Measurements from ENCODE around the gene IL10RB. TPM values are rescaled to one million over a fixed set of nuclear protein-coding genes. Genes with fewer than 3 reads are reported as not detected.

IL10RB gene
- total and polyA plus RNA-seq, 2 experiments from 2014 or later: 2.2 to 2.5 TPM

DNA sequence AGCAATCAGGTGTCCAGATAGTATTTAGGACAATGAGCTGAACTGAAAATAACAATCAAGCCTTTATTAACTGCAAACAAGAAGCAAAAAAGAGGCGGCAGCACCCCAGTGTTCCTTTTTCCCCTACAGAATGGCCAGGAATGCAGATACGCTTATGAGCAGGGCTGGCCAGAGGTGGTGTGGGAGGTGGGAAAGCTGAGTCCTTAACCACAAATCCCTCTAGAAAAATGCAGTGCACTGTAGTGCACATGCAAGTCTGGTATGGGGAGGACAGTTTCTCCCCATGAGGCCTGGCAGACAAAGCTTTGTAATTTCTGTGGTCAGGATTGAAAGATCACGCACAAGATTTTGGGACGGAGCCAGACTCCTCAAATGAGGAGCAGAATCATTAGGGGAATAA, 47.9 kb downstream of the IL10RB start:
- H3K4me3 Mint-ChIP-seq: no peak overlapping the region
- H3K27ac ChIP-seq (ENCODE audit: low read depth): no peak overlapping the region
- no peak overlapping the region for H3K27ac Mint-ChIP-seq
- H3K4me1 ChIP-seq (ENCODE audit: insufficient read depth): no peaks in the 10 kb centered on the region
- H3K36me3 Mint-ChIP-seq (ENCODE audit: low read depth): no peaks in the 10 kb centered on the region
- TF ChIP-seq STAT1 (IDR thresholded peaks at IDR 0.05; ENCODE audit: unreplicated experiment): no peak
- TF ChIP-seq NANOG (IDR thresholded peaks at IDR 0.05; ENCODE audit: borderline replicate concordance): no peak
- TF ChIP-seq EZH2phosphoT487 (IDR thresholded peaks at IDR 0.05; ENCODE audit: unreplicated experiment): no peak
- TF ChIP-seq, protein P1, sequence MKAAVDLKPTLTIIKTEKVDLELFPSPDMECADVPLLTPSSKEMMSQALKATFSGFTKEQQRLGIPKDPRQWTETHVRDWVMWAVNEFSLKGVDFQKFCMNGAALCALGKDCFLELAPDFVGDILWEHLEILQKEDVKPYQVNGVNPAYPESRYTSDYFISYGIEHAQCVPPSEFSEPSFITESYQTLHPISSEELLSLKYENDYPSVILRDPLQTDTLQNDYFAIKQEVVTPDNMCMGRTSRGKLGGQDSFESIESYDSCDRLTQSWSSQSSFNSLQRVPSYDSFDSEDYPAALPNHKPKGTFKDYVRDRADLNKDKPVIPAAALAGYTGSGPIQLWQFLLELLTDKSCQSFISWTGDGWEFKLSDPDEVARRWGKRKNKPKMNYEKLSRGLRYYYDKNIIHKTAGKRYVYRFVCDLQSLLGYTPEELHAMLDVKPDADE (IDR thresholded peaks at IDR 0.05): no peak
- no peak for TF ChIP-seq JUNB (IDR thresholded peaks at IDR 0.05; ENCODE audit: unreplicated experiment)
- no peak for TF ChIP-seq CREB1 (CRISPR knock-in tag; IDR thresholded peaks at IDR 0.05; ENCODE audit: low read depth)
- TF ChIP-seq ZNF331 (CRISPR knock-in tag; IDR thresholded peaks at IDR 0.05; ENCODE audit: low read depth): no peak
- no peak for TF ChIP-seq EZH2 (IDR thresholded peaks at IDR 0.05; ENCODE audit: low read depth, unreplicated experiment)
- TF ChIP-seq REST (IDR thresholded peaks at IDR 0.05; ENCODE audit: unreplicated experiment): no peak
- TF ChIP-seq POLR2AphosphoS5 (IDR thresholded peaks at IDR 0.05; ENCODE audit: low read depth): no peak
- TF ChIP-seq ZNF462 (CRISPR knock-in tag; IDR thresholded peaks at IDR 0.05): no peak
- DNase-seq (ENCODE audit: low spot score) (no peak), ATAC-seq (no peak)
- H2AFZ ChIP-seq: no peak overlapping the region; the same call in none of the 2 replicates
- H3K4me3 ChIP-seq: no peak overlapping the region
- no peaks in the 10 kb centered on the region for H3K9me3 Mint-ChIP-seq
- H3K27me3 ChIP-seq (ENCODE audit: insufficient read depth): no peaks in the 10 kb centered on the region
- H3K4me1 Mint-ChIP-seq: no peaks in the 10 kb centered on the region
- no peaks in the 10 kb centered on the region for H3K9me2 ChIP-seq (ENCODE audit: insufficient read depth)
- no peaks in the 10 kb centered on the region for H3K79me2 ChIP-seq (replicated peaks; ENCODE audit: insufficient read depth)
- H3K36me3 ChIP-seq (ENCODE audit: insufficient read depth): no peaks in the 10 kb centered on the region
- H3K27me3 Mint-ChIP-seq (ENCODE audit: insufficient read depth, low read depth, poor library complexity): no peaks in the 10 kb centered on the region
- no peaks in the 10 kb centered on the region for H4K20me1 ChIP-seq (replicated peaks; ENCODE audit: insufficient read depth)
- H3K4me2 ChIP-seq: no peak overlapping the region
- no peaks in the 10 kb centered on the region for H3F3A ChIP-seq (replicated peaks; ENCODE audit: low read depth)
